Esophagus muscularis mucosa (tissue), 4 donors: ENCODE results near the gene NBEA. TPM values are rescaled to one million over a fixed set of nuclear protein-coding genes. Genes with fewer than 3 reads are reported as not detected.

ENCODE experiments used
- DNase-seq: peaks from one replicate; pipeline ENCODE4 v3.0.0-alpha.2; 2017; ENCODE audit errors: extremely low spot score
- H3K27ac ChIP-seq, 4 donors: fragments of 200-600 bp; sonication (generic); replicated peaks in 1 of 4; 1 replicate in 3 of 4; 2 replicates in 1 of 4; pipeline ENCODE4 v1.5.1; 2016 to 2019; ENCODE audit warnings: mild to moderate bottlenecking in 1 of 4
- H3K27me3 ChIP-seq, 4 donors: fragments of 200-600 bp; sonication (generic); one replicate each; pipeline versions ENCODE4 v1.5.1 to v1.6.0; 2016 to 2019
- H3K36me3 ChIP-seq, 4 donors: fragments of 200-600 bp; sonication (generic); one replicate each; pipeline ENCODE4 v1.5.1; 2016 to 2019
- H3K4me1 ChIP-seq, 4 donors: fragments of 200-600 bp; sonication (generic); one replicate each; pipeline ENCODE4 v1.5.1; 2016 to 2019
- H3K4me3 ChIP-seq, 4 donors: fragments of 200-600 bp; sonication (generic); 1 replicate in 2 of 4; 2 replicates in 2 of 4; pipeline ENCODE4 v1.5.1; 2016 to 2019; ENCODE audit warnings: mild to moderate bottlenecking in 4 of 4, moderate library complexity in 1 of 4
- H3K9me3 ChIP-seq, 4 donors: fragments of 200-600 bp; sonication (generic); 1 replicate in 3 of 4; 2 replicates in 1 of 4; pipeline ENCODE4 v1.5.1; 2016 to 2019
- CTCF ChIP-seq, 3 experiments: fragments of 200-600 bp in 2 of 3; fragments of 450-650 bp in 1 of 3; sonication (generic) in 2 of 3; IDR thresholded peaks; one replicate each; pipeline ENCODE4 v1.5.1; 2017 to 2019; ENCODE audit warnings: antibody characterized with exemption in 3 of 3, mild to moderate bottlenecking in 2 of 3, moderate library complexity in 1 of 3
- EP300 ChIP-seq: sonication (generic); formaldehyde crosslinking; IDR thresholded peaks from one replicate; pipeline ENCODE4 v1.6.1; 2017; ENCODE audit warnings: antibody characterized with exemption
- POLR2A ChIP-seq: fragments of 450-650 bp; IDR thresholded peaks from one replicate; pipeline ENCODE4 v1.6.1; 2017; ENCODE audit warnings: antibody characterized with exemption, moderate library complexity, mild to moderate bottlenecking, low read depth
- POLR2AphosphoS5 ChIP-seq, 2 donors: sonication (generic); formaldehyde crosslinking; IDR thresholded peaks; one replicate each; pipeline ENCODE4 v1.6.1; 2017; ENCODE audit warnings: antibody characterized with exemption in 2 of 2
- WGBS: methylation state at CpG from one replicate; pipeline ENCODE4 v1.1.5; 2018; 5-methylcytosine and 5-hydroxymethylcytosine counted together
- intact Hi-C: fragments of 100-400 bp; cut with DNase I; formaldehyde crosslinking; loops from one replicate; pipeline ENCODE4 v1.15.1; 2023
- total RNA-seq, 4 donors: library from RNA; depleted of rRNA; stranded (reverse); fragments of >200 nt; gene quantifications; one replicate each; pipeline versions ENCODE4 v1.1.0 to v1.2.1, GENCODE V29; 2016

The NBEA gene
- total RNA-seq, 4 donors from 2014 or later, result 21.0 to 30.8 (median 25.0) TPM

DNA sequence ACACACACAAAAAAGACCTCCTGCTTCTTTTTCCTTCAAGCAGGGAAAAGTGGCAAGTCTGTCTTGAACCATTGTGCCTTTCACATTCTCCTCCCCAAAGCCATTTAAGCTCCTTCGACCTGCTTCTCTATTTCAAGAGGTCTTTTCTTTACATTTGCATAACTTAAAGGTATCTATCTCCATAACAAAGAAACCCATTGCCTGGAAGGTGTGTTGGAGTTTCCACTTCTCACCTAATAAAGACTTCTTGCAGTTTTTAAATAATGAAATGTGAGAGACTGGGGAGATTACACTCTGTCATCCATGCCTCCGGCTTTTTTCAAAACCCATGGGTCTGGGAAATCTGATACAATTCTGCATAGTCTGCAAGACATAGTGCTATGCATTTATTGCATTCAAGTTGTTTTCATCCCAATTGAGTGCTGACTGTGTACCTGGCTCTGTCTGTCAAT, 41.8 kb upstream of the NBEA start:
- no peaks in the 10 kb centered on the region for H3K4me1 ChIP-seq
- DNase-seq, result no peak
- no peaks in the 10 kb centered on the region for H3K9me3 ChIP-seq
- no peak for TF ChIP-seq EP300
- TF ChIP-seq CTCF (IDR thresholded peaks at IDR 0.05), result no peak
- TF ChIP-seq POLR2AphosphoS5 (IDR thresholded peaks at IDR 0.05), result no peak
- TF ChIP-seq POLR2A, result no peak
- no peak overlapping the region for H3K4me3 ChIP-seq
- no peaks in the 10 kb centered on the region for H3K27me3 ChIP-seq
- WGBS, result 65% methylated on average over 2 of the region's 2 CpGs
- intact Hi-C loops, result no loop called here
- H3K27ac ChIP-seq, result no peak overlapping the region
- no peaks in the 10 kb centered on the region for H3K36me3 ChIP-seq

GRCh38 chr13:34901572-34901971, 40.5 kb upstream of the NBEA start:
- TF ChIP-seq CTCF (IDR thresholded peaks at IDR 0.05), result no peak
- no peak for TF ChIP-seq POLR2AphosphoS5 (IDR thresholded peaks at IDR 0.05)
- no peak for TF ChIP-seq POLR2A
- TF ChIP-seq EP300, result no peak
- no peaks in the 10 kb centered on the region for H3K27me3 ChIP-seq
- H3K4me1 ChIP-seq, result no peaks in the 10 kb centered on the region
- intact Hi-C loops, result no loop called here
- no peak overlapping the region for H3K27ac ChIP-seq
- no peaks in the 10 kb centered on the region for H3K36me3 ChIP-seq
- no peaks in the 10 kb centered on the region for H3K9me3 ChIP-seq
- no peak for DNase-seq
- no peak overlapping the region for H3K4me3 ChIP-seq
- 69% methylated on average over 5 of the region's 5 CpGs for WGBS

- Histone ChIP-seq H3K9me3 (no peaks in the 10 kb centered on the region), H3K27me3 (peaks cover 0 to 7% (median 0%) of the 10 kb centered on the region in 4 donors), H3K4me3 (no peak overlapping the region), H3K36me3 (no peaks in the 10 kb centered on the region), H3K27ac (no peak overlapping the region), H3K4me1 (no peaks in the 10 kb centered on the region)
- no peak for DNase-seq
- 82% methylated on average over 2 of the region's 2 CpGs for WGBS
- intact Hi-C loops, result no loop called here
- TF ChIP-seq POLR2A, result no peak
- no peak for TF ChIP-seq EP300
- TF ChIP-seq POLR2AphosphoS5 (IDR thresholded peaks at IDR 0.05), result no peak
- no peak for TF ChIP-seq CTCF (IDR thresholded peaks at IDR 0.05)
Observed at GRCh38 chr13:34911159-34911558, 30.9 kb upstream of the NBEA start.

GRCh38 chr13:34913040-34913439, 29.0 kb upstream of the NBEA start:
- TF ChIP-seq EP300 (no peak), POLR2AphosphoS5 (IDR thresholded peaks at IDR 0.05) (no peak), CTCF (IDR thresholded peaks at IDR 0.05) (no peak), POLR2A (no peak)
- intact Hi-C loops, result no loop called here
- WGBS, result 46% methylated on average over 6 of the region's 6 CpGs
- Histone ChIP-seq H3K9me3 (no peaks in the 10 kb centered on the region), H3K36me3 (no peaks in the 10 kb centered on the region), H3K27me3 (peaks cover 0 to 7% (median 0%) of the 10 kb centered on the region in 4 donors), H3K27ac (no peak overlapping the region), H3K4me1 (no peaks in the 10 kb centered on the region), H3K4me3 (no peak overlapping the region)
- DNase-seq, result no peak

GRCh38 chr13:34914416-34914815, 27.7 kb upstream of the NBEA start:
- no peak overlapping the region for H3K27ac ChIP-seq
- no peaks in the 10 kb centered on the region for H3K4me1 ChIP-seq
- H3K9me3 ChIP-seq, result no peaks in the 10 kb centered on the region
- intact Hi-C loops, result no loop called here
- H3K36me3 ChIP-seq, result no peaks in the 10 kb centered on the region
- 10% methylated on average over 2 of the region's 2 CpGs for WGBS
- H3K27me3 ChIP-seq, result peaks cover 0 to 7% (median 0%) of the 10 kb centered on the region in 4 donors
- TF ChIP-seq POLR2A (no peak), POLR2AphosphoS5 (IDR thresholded peaks at IDR 0.05) (no peak), EP300 (no peak), CTCF (IDR thresholded peaks at IDR 0.05) (no peak)
- H3K4me3 ChIP-seq, result no peak overlapping the region
- no peak for DNase-seq
